ENCODE results near the gene UGT8. TPM values are rescaled to one million over a fixed set of nuclear protein-coding genes. Genes with fewer than 3 reads are reported as not detected.

UGT8 gene
- total and polyA plus RNA-seq, 2 of the 8 experiments (the other 6 are each of a cell fraction or from before 2014, with no cell fraction given) = 16.9 to 26.9 TPM

DNA sequence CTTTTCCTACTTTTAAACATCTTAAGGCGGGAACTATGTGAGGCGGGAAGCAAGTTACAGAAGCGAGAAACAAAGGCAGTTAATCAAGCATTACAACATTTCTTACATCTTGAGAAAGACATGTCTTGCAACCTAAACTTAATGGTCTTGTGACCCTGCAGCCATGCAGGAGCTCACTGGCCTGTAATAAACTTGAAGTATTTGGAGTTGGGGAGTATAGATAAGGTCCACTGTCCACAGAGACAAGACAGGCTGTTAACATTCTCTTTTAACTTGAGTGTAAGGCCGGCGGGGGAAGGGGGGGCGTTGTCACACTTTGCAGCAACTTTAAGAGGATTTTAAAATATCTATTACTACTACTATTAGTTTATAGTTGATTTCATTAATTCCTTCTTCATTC lies 10.3 kb upstream of the UGT8 start:
- Histone ChIP-seq H3K79me2 (ENCODE audit: control insufficient read depth in 1 of 2, insufficient read depth in 2 of 2, low read length in 2 of 2) (no peaks in the 10 kb centered on the region), H2BK120ac (replicated peaks; ENCODE audit: low read depth, low read length) (no peak overlapping the region), H2AFZ (ENCODE audit: low read length) (no peak overlapping the region), H3K36me3 (ENCODE audit: control insufficient read depth in 2 of 4, insufficient read depth in 4 of 4, low read length in 3 of 4) (peaks cover 0 to 3% (median under 1%) of the 10 kb centered on the region in 4 experiments; a peak in 2 of 8 replicates), H3K4me2 (ENCODE audit: insufficient read depth in 1 of 2, low read depth in 2 of 2, low read length in 2 of 2) (no peak overlapping the region), H3K18ac (ENCODE audit: extremely low read depth, low read length) (no peak overlapping the region), H3K9me3 (ENCODE audit: insufficient read depth in 2 of 2, low read depth in 1 of 2, low read length in 1 of 2) (peaks cover 3 to 5% of the 10 kb centered on the region in 2 experiments; a peak in 2 of 4 replicates), H2BK5ac (ENCODE audit: low read depth, low read length) (no peak overlapping the region), H2BK20ac (ENCODE audit: low read length) (no peak overlapping the region), H3K56ac (replicated peaks; ENCODE audit: insufficient read length, low read depth, low read length) (no peak overlapping the region), H3K27me3 (replicated peaks in 1 of 4; ENCODE audit: control insufficient read depth in 3 of 4, extremely low read depth in 1 of 4, insufficient read depth in 3 of 4, low read length in 3 of 4) (no peaks in the 10 kb centered on the region), H4K20me1 (replicated peaks in 1 of 2; ENCODE audit: control insufficient read depth in 1 of 2, insufficient read depth in 2 of 2, low read length in 2 of 2) (no peaks in the 10 kb centered on the region), H3K4me3 (ENCODE audit: extremely low read depth in 1 of 4, insufficient read depth in 2 of 4, low read depth in 3 of 4, low read length in 4 of 4) (no peak overlapping the region), H3K9ac (replicated peaks in 1 of 4; ENCODE audit: extremely low read depth in 1 of 4, low read depth in 3 of 4, low read length in 3 of 4) (no peak overlapping the region), H2BK15ac (ENCODE audit: low read length) (no peak overlapping the region), H3K14ac (ENCODE audit: insufficient read length) (no peak overlapping the region), H3K23me2 (ENCODE audit: low read depth, low read length) (no peaks in the 10 kb centered on the region; the same call in 1 of the 2 replicates), H3K4me1 (replicated peaks in 1 of 4; ENCODE audit: control insufficient read depth in 3 of 4, insufficient read depth in 4 of 4, low read length in 3 of 4) (no peaks in the 10 kb centered on the region), H4K91ac (replicated peaks; ENCODE audit: insufficient read length, low read length) (no peak overlapping the region), H2AK5ac (ENCODE audit: low read depth, low read length) (no peak overlapping the region), H3K79me1 (ENCODE audit: low read depth, low read length) (no peaks in the 10 kb centered on the region), H3K4ac (replicated peaks; ENCODE audit: insufficient read length, low read depth, low read length) (no peak overlapping the region), H3K27ac (ENCODE audit: low read depth, low read length) (no peak overlapping the region), H2BK12ac (ENCODE audit: low read depth, low read length) (no peak overlapping the region), H4K8ac (ENCODE audit: extremely low read depth, insufficient read depth, low read length) (no peak overlapping the region), H4K5ac (ENCODE audit: insufficient read length, low read depth, low read length) (no peak overlapping the region), H3K23ac (ENCODE audit: insufficient read length) (no peak overlapping the region)
- 70% methylated on average over 6 of the region's 6 CpGs; no CpG with 5 or more reads in 1 of the 2 experiments for WGBS, 2 experiments (ENCODE audit: extremely low coverage in 1 of 2, insufficient coverage in 1 of 2, insufficient read length in 1 of 2, insufficient replicate concordance in 2 of 2, low coverage in 1 of 2, low lambda C conversion rate in 2 of 2, missing lambda C conversion rate in 1 of 2)
- FAIRE-seq = no peak
- DNase-seq (ENCODE audit: low read depth in 1 of 2, low spot score in 2 of 2) = no peak
- CTCF ChIA-PET (ENCODE audit: partially characterized antibody) = no interaction called here
- POLR2A ChIA-PET (ENCODE audit: partially characterized antibody) = interaction anchor here (0.7 kb wide), 1 partner anchor 10 kb away, joined by 3 read pairs; no protein-coding TSS in a partner anchor
- TF ChIP-seq BRCA1 (IDR thresholded peaks at IDR 0.05; ENCODE audit: low read depth, low read length) (no peak), BACH1 (IDR thresholded peaks at IDR 0.05; ENCODE audit: low read length) (no peak), HDAC2 (IDR thresholded peaks at IDR 0.05; ENCODE audit: borderline replicate concordance in 1 of 2, low read depth in 2 of 2, low read length in 2 of 2) (no peak), GTF2F1 (IDR thresholded peaks at IDR 0.05; ENCODE audit: borderline replicate concordance, low read depth, low read length) (no peak), EGR1 (IDR thresholded peaks at IDR 0.05; ENCODE audit: borderline replicate concordance, low read depth, low read length) (no peak), ZNF274 (IDR thresholded peaks at IDR 0.05; ENCODE audit: borderline replicate concordance, extremely low read depth, low read length) (no peak), TAF7 (optimal IDR thresholded peaks at IDR 0.05; ENCODE audit: borderline replicate concordance, low read depth, low read length) (no peak), CHD2 (IDR thresholded peaks at IDR 0.05; ENCODE audit: low read length) (no peak), HDAC6 (IDR thresholded peaks at IDR 0.05; ENCODE audit: low read depth, low read length) (no peak), SP4 (IDR thresholded peaks at IDR 0.05; ENCODE audit: low read length) (no peak), PHF8 (conservative IDR thresholded peaks at IDR 0.05; ENCODE audit: low read depth, low read length) (no peak), SIN3A (conservative IDR thresholded peaks at IDR 0.05 in 1 of 2, IDR thresholded peaks at IDR 0.05 in 1 of 2; ENCODE audit: low read depth in 1 of 2, low read length in 2 of 2) (no peak)
- TF ChIP-seq, protein P1, sequence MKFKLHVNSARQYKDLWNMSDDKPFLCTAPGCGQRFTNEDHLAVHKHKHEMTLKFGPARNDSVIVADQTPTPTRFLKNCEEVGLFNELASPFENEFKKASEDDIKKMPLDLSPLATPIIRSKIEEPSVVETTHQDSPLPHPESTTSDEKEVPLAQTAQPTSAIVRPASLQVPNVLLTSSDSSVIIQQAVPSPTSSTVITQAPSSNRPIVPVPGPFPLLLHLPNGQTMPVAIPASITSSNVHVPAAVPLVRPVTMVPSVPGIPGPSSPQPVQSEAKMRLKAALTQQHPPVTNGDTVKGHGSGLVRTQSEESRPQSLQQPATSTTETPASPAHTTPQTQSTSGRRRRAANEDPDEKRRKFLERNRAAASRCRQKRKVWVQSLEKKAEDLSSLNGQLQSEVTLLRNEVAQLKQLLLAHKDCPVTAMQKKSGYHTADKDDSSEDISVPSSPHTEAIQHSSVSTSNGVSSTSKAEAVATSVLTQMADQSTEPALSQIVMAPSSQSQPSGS (IDR thresholded peaks at IDR 0.05; ENCODE audit: low read length) = no peak

Measured in H1 (cell line).